GM12892 (cell line): ENCODE data around the gene TMPRSS11E.

Source experiments
- POLR2A ChIP-seq: IDR thresholded peaks from 2 replicates; pipeline ENCODE4 v1.6.1; 2011; ENCODE audit warnings: low read depth, low read length, control low read depth
- POLR2AphosphoS5 ChIP-seq: IDR thresholded peaks from 2 replicates; pipeline ENCODE4 v1.6.1; 2011; ENCODE audit warnings: low read depth, low read length, control low read depth
- TAF1 ChIP-seq: IDR thresholded peaks from 2 replicates; pipeline ENCODE4 v1.6.1; 2011; ENCODE audit warnings: low read depth, mild to moderate bottlenecking, control low read depth, low read length, borderline replicate concordance

- TF ChIP-seq POLR2AphosphoS5, result no peak
- TF ChIP-seq POLR2A, result no peak
- TF ChIP-seq TAF1, result no peak
These were observed 4.3 kb downstream of the TMPRSS11E start for GRCh38 chr4:68451246-68452211.
